GM11168 (cell line): ENCODE data around the gene PRKG1.
"Not testable (repeated sequence)": the region's sequence is repeated elsewhere in the genome, so short reads cannot be mapped to it uniquely, and the experiment has no call there.

Source experiments
- in situ Hi-C: fragments of 300-500 bp; cut with MboI; formaldehyde crosslinking; loops from one replicate; pipeline ENCODE4 v1.12.0; 2022; ENCODE audit warnings: low sequenced_read_pairs; ENCODE audit not compliant: unreplicated experiment

PRKG1 gene

DNA sequence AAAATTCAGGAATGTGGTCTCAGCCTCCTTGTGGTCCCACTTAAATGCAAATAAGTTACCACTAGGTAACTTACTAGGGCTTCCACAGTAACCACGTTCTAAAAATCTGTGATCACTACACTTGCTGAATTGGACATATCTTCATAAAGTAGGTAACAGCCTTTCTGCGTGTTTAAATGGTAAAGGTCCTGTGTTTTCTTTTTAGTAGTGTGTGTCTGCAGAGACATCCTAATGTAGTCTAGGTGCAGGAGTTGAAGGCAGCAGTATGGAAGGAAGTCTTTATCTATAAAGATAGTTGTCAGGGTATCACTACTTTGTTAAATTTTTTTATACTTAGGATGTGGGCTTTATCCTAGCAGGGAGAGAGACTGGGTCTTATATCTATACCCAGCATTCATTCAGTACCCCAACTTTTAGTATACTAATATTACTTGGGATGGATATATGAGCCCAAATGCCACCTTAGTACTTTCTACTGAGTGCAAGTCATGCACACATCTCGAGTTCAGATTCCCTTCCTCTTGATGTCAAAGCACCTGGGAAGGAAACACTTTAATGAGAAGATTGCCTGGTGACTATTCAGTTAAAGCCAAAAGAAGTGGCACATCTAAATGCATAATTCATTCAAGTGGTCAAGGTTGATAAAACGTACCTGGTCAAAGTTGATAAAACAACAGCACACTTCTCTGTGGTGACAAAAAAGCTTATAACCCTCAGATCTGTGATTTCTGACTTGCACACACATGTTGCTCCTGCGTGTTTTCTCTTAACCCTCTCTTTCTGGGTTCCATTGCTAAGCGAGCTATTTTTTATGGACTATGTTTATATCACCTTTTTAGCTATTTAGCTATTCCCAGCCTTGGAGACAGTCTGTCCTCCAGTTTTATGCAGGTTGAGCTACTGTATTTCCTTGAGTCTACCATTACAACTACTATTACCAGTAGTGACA lies 958.7 kb downstream of the PRKG1 start:
- in situ Hi-C loops, result no loop called here

- in situ Hi-C loops, result not testable (repeated sequence)
Observed at GRCh38 chr10:52039002-52039793, 964.9 kb downstream of the PRKG1 start.

GRCh38 chr10:52040486-52040885 lies 966.2 kb downstream of the PRKG1 start:
- in situ Hi-C loops, result no loop called here

- in situ Hi-C loops, result no loop called here
Observed at GRCh38 chr10:52043811-52044210, 969.5 kb downstream of the PRKG1 start.

GRCh38 chr10:52048051-52048450 lies 973.8 kb downstream of the PRKG1 start:
- in situ Hi-C loops, result no loop called here

DNA sequence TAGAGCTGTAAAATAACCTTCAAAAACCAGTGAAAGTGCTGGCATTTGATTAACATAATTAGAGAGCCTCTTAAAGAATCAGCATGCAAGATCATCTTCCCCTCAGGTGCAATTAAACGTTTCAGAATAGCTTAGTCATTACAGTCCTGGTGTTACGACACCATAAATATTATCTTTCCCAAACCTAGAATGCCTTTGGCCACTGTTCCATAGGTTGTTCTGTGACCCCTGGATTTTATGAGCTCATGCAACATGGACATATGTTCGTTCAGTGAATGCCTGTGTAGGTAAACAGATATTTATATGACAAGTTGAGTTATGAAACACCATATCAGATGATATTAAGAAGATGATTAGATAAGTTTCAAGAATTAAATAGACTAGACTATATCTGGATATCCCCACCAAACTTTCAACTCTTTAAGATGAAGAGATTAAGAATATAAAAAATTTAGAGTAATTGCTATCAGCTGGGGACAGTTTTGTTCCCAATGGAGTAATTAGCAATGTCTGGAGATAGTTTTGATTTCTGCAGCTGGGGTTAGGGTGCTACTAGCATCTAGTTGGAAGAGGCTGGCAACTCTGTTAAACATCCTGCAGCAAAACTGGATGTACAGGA lies 976.3 kb downstream of the PRKG1 start:
- in situ Hi-C loops, result no loop called here

DNA sequence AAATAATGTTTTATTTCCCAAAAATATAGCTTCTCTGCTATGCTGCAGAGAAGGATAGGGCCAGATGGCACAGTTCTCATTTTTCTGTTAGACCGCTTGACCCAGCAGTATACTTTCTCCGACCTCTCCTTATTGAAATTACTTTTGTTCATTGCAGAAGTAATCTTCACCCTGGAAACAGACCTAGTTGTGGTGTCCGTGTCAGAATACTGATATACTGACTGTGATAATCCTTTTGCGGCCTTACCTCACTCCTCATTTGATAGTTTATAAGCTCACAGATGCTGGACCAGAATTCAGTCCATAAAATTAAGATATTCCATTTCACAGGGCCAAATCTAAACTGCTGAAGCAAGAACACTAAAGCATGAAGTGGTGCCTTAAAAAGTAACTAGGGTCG lies 979.2 kb downstream of the PRKG1 start:
- in situ Hi-C loops, result no loop called here

GRCh38 chr10:52056291-52056690 lies 982.0 kb downstream of the PRKG1 start:
- in situ Hi-C loops, result no loop called here

DNA sequence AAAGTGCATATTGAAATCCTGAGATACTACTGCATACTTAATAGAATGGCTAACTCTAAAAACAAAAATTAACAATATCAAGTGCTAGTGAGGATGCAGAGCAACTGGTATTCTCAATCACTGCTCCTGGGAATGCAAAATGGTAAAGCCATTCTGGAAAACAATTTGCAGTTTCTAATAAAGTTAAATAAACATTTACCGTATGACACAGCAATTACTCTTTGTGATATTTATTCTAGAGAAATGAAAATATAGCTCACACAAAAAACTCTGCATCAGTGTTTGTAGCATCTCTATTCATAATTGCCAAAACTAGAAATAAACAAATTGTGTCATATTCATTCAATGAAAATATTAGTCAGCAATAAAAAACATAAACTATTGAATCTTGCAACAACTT lies 984.8 kb downstream of the PRKG1 start:
- in situ Hi-C loops, result no loop called here

- in situ Hi-C loops, result no loop called here
Observed at GRCh38 chr10:52063159-52063558, 988.9 kb downstream of the PRKG1 start.

GRCh38 chr10:52064084-52064845 lies 990.0 kb downstream of the PRKG1 start:
- in situ Hi-C loops, result no loop called here

DNA sequence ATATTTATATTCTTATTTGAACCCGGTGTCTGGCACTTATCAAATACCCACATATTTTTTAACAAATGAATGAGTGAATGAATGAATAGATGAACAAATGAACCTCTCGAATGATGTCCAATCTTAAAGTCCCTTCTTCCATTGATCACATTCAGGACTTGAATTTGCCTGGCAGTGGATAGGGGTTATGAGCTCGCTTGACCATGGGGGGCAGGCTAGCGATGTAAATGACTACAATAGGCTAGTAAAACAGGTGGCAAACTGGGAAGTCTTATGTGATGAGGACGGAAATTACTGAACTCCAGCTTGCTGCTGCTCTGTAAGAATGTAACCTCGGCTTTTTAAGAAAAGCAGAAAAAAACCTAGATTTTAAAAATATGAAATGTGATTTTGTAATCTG lies 992.1 kb downstream of the PRKG1 start:
- in situ Hi-C loops, result no loop called here

DNA sequence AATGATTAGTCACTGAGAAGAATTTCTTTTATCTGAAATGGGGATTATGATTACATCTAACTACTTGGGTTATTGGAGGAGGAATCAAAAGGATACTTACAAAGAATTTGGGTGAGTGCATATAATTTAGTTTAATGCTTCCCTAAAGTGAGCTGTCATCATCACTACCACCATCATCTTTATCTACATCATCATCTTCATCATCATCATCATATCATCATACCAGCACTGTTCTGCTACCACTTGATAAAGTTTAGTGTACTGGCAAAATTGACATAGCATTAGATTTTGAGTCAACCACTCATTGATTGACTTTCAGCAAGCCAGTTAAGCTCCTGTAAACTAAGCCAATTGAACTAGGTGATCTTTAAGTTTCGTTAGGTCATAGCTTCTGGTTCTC lies 994.2 kb downstream of the PRKG1 start:
- in situ Hi-C loops, result no loop called here

DNA sequence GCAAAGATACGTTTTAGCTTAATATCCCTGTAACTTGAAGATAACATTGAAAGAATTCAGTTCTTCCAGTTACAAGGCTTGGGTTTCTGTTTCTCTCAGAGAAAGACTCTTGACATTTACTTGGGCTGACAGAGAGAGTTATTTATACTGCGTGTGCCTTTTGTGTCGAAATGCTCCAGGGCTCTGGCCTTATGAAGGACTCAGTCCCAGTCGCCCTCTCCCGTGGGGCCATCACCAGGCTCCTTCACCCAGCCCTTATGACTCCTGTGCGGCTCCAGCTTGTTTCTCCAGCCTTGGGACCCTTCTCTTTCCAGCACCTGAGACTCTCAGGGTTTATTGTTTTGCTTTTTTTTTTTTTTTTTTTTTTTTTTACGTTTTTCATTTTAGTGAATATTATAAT lies 997.5 kb downstream of the PRKG1 start:
- in situ Hi-C loops, result no loop called here

- in situ Hi-C loops, result no loop called here
Observed at GRCh38 chr10:52074505-52075026, 1000.3 kb downstream of the PRKG1 start.

- in situ Hi-C loops, result no loop called here
Observed at GRCh38 chr10:52077814-52078213, 1003.5 kb downstream of the PRKG1 start.

DNA sequence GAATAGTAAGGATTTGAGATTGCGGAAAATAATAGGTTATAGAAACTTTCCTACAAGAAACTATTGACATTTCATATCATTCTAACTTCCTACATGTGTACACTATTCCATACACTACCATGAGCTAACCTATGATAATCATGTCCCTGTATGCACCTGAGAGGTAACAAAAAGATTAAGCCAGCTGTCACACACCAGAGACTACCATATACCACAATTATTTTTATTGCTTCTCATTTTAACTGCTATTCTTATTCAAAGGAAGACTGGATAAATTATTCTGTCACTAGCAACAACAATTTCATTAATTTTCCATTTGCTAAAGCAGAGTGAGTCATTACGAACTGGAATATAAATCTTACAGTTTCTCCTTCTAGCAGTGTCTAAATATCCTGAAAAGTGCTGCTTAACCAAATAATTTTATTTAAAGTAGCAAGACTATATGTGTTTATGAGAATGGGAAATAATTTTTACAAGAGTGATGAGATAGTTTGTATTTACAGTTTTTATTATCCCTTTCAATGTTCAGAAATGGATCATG lies 1004.2 kb downstream of the PRKG1 start:
- in situ Hi-C loops, result no loop called here

- in situ Hi-C loops, result no loop called here
Observed at GRCh38 chr10:52082307-52082706, 1008.0 kb downstream of the PRKG1 start.

DNA sequence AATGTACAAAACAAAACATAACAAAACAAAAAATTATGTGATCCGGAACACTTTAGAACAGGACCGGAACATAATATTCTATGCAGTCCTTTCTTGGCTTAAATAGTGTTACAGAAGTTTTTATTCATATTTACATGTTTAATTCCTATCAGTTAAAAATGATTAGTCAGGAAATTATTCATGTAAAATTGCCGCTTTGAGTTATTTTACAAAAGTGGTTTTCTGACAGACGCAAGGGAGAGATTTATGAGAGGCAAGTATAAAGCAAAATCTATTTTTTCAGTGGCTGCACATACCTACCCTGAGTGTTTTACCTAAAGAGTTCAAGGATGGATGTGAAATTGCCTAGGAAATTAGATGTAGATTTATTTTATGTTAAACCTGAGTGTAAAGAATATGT lies 1009.1 kb downstream of the PRKG1 start:
- in situ Hi-C loops, result no loop called here

- in situ Hi-C loops, result no loop called here
Observed at GRCh38 chr10:52092390-52092789, 1018.1 kb downstream of the PRKG1 start.
